Measurements from ENCODE around the gene CSMD2.

- TF ChIP-seq BACH2 (CRISPR knock-in tag; IDR thresholded peaks at IDR 0.05; ENCODE audit: borderline replicate concordance) (no peak), ZFP30 (CRISPR knock-in tag; IDR thresholded peaks at IDR 0.05) (no peak), ZNF70 (CRISPR knock-in tag; IDR thresholded peaks at IDR 0.05) (no peak), POU6F1 (CRISPR knock-in tag; IDR thresholded peaks at IDR 0.05; ENCODE audit: borderline replicate concordance, low read depth) (no peak), TOX (CRISPR knock-in tag; IDR thresholded peaks at IDR 0.05; ENCODE audit: borderline replicate concordance) (no peak), ZC3H10 (CRISPR knock-in tag; IDR thresholded peaks at IDR 0.05) (no peak), ARNTL (CRISPR knock-in tag; IDR thresholded peaks at IDR 0.05; ENCODE audit: borderline replicate concordance, low read depth) (no peak), ISL1 (CRISPR knock-in tag; IDR thresholded peaks at IDR 0.05) (no peak), RARB (CRISPR knock-in tag; IDR thresholded peaks at IDR 0.05) (no peak), ZNF565 (CRISPR knock-in tag; conservative IDR thresholded peaks at IDR 0.05; ENCODE audit: low read depth) (no peak), OSR1 (CRISPR knock-in tag; IDR thresholded peaks at IDR 0.05) (no peak), CREB5 (CRISPR knock-in tag; IDR thresholded peaks at IDR 0.05; ENCODE audit: low read depth) (no peak)
- TF ChIP-seq, protein P1, sequence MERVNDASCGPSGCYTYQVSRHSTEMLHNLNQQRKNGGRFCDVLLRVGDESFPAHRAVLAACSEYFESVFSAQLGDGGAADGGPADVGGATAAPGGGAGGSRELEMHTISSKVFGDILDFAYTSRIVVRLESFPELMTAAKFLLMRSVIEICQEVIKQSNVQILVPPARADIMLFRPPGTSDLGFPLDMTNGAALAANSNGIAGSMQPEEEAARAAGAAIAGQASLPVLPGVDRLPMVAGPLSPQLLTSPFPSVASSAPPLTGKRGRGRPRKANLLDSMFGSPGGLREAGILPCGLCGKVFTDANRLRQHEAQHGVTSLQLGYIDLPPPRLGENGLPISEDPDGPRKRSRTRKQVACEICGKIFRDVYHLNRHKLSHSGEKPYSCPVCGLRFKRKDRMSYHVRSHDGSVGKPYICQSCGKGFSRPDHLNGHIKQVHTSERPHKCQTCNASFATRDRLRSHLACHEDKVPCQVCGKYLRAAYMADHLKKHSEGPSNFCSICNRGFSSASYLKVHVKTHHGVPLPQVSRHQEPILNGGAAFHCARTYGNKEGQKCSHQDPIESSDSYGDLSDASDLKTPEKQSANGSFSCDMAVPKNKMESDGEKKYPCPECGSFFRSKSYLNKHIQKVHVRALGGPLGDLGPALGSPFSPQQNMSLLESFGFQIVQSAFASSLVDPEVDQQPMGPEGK (CRISPR knock-in tag; IDR thresholded peaks at IDR 0.05; ENCODE audit: borderline replicate concordance): no peak
- TF ChIP-seq, protein P2, sequence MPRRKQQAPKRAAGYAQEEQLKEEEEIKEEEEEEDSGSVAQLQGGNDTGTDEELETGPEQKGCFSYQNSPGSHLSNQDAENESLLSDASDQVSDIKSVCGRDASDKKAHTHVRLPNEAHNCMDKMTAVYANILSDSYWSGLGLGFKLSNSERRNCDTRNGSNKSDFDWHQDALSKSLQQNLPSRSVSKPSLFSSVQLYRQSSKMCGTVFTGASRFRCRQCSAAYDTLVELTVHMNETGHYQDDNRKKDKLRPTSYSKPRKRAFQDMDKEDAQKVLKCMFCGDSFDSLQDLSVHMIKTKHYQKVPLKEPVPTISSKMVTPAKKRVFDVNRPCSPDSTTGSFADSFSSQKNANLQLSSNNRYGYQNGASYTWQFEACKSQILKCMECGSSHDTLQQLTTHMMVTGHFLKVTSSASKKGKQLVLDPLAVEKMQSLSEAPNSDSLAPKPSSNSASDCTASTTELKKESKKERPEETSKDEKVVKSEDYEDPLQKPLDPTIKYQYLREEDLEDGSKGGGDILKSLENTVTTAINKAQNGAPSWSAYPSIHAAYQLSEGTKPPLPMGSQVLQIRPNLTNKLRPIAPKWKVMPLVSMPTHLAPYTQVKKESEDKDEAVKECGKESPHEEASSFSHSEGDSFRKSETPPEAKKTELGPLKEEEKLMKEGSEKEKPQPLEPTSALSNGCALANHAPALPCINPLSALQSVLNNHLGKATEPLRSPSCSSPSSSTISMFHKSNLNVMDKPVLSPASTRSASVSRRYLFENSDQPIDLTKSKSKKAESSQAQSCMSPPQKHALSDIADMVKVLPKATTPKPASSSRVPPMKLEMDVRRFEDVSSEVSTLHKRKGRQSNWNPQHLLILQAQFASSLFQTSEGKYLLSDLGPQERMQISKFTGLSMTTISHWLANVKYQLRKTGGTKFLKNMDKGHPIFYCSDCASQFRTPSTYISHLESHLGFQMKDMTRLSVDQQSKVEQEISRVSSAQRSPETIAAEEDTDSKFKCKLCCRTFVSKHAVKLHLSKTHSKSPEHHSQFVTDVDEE (CRISPR knock-in tag; IDR thresholded peaks at IDR 0.05): no peak
These were observed 446.8 kb downstream of the CSMD2 start for GRCh38 chr1:33718186-33718585.

All from SK-N-SH treated with all-trans-retinoic acid at 6 μM for 48 hours (cell line).